ENCODE data around the gene GRK5. TPM values are rescaled to one million over a fixed set of nuclear protein-coding genes. Genes with fewer than 3 reads are reported as not detected.

GRK5 gene
- total RNA-seq, 1 donor, result 1.8 TPM

DNA sequence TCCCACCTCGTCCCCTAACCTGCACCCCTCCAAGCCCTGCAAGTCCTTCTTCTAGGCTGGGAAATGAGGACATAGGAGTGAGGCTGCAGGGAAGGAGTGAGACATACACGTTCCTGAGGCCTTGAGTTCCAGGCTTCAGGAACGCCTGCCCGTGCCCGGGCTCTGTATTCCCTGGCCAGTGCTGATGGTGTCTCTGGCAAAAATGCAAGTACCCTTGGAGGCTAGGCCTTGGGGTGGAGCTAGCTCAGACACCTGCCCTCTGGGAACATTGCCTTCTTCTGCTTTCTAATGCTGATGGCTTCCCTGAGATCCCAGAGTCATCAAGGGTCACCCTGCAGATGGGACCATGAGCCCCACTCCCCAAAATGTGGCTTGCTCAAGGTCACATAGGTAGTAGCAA, 76.0 kb downstream of the GRK5 start:
- H2AFZ ChIP-seq (ENCODE audit: low read length), result no peak overlapping the region
- DNase-seq (ENCODE audit: insufficient read length, low spot score, missing footprints), result no peak
- TF ChIP-seq, protein P1, sequence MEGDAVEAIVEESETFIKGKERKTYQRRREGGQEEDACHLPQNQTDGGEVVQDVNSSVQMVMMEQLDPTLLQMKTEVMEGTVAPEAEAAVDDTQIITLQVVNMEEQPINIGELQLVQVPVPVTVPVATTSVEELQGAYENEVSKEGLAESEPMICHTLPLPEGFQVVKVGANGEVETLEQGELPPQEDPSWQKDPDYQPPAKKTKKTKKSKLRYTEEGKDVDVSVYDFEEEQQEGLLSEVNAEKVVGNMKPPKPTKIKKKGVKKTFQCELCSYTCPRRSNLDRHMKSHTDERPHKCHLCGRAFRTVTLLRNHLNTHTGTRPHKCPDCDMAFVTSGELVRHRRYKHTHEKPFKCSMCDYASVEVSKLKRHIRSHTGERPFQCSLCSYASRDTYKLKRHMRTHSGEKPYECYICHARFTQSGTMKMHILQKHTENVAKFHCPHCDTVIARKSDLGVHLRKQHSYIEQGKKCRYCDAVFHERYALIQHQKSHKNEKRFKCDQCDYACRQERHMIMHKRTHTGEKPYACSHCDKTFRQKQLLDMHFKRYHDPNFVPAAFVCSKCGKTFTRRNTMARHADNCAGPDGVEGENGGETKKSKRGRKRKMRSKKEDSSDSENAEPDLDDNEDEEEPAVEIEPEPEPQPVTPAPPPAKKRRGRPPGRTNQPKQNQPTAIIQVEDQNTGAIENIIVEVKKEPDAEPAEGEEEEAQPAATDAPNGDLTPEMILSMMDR (IDR thresholded peaks at IDR 0.05; ENCODE audit: extremely low read depth, low read depth, low read length), result no peak
- peaks cover 10% of the 10 kb centered on the region for H3K4me1 ChIP-seq (ENCODE audit: insufficient read depth, low read length)
- no peaks in the 10 kb centered on the region for H3K27me3 ChIP-seq (ENCODE audit: insufficient read depth, low read length)
- no peak overlapping the region for H3K4me3 ChIP-seq (ENCODE audit: insufficient read depth, low read length)
- no peak overlapping the region for H3K27ac ChIP-seq (ENCODE audit: low read depth, low read length)
- no peaks in the 10 kb centered on the region for H3K79me2 ChIP-seq (ENCODE audit: insufficient read depth, low read length)
- no peak overlapping the region for H3K4me2 ChIP-seq (ENCODE audit: insufficient read depth, low read length)
- H4K20me1 ChIP-seq (ENCODE audit: insufficient read depth, low read length), result peaks cover 4% of the 10 kb centered on the region
- H3K9me3 ChIP-seq (ENCODE audit: low read depth, low read length), result no peaks in the 10 kb centered on the region
- H3K36me3 ChIP-seq (ENCODE audit: insufficient read depth, low read length), result no peaks in the 10 kb centered on the region

DNA sequence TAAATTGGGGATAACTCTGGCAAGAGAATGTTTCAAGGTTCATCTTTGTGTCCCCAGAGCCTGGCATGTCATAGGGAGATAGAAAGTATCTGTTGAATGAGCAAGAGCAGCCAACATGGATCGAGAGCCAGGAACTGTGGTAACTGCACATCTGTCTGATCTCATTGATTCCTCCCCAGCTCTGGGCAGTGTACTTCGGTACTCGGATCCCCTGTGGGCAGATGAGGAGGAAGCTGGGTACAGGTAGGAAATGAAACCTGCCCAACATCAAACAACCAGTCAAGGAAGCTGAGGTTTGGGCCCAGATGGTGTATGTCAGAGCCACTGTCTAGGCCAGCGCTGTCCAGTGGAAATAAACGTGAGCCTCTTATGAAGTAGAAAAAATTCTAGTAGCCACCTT, 76.4 kb downstream of the GRK5 start:
- TF ChIP-seq, protein P1 (IDR thresholded peaks at IDR 0.05; ENCODE audit: extremely low read depth, low read depth, low read length), result no peak
- Histone ChIP-seq H2AFZ (ENCODE audit: low read length) (no peak overlapping the region), H3K79me2 (ENCODE audit: insufficient read depth, low read length) (no peaks in the 10 kb centered on the region), H3K4me1 (ENCODE audit: insufficient read depth, low read length) (peaks cover 10% of the 10 kb centered on the region), H3K4me3 (ENCODE audit: insufficient read depth, low read length) (no peak overlapping the region), H3K27me3 (ENCODE audit: insufficient read depth, low read length) (no peaks in the 10 kb centered on the region), H3K4me2 (ENCODE audit: insufficient read depth, low read length) (no peak overlapping the region), H3K27ac (ENCODE audit: low read depth, low read length) (no peak overlapping the region), H3K9me3 (ENCODE audit: low read depth, low read length) (no peaks in the 10 kb centered on the region), H4K20me1 (ENCODE audit: insufficient read depth, low read length) (peaks cover 4% of the 10 kb centered on the region), H3K36me3 (ENCODE audit: insufficient read depth, low read length) (no peaks in the 10 kb centered on the region)
- no peak for DNase-seq (ENCODE audit: insufficient read length, low spot score, missing footprints)

DNA sequence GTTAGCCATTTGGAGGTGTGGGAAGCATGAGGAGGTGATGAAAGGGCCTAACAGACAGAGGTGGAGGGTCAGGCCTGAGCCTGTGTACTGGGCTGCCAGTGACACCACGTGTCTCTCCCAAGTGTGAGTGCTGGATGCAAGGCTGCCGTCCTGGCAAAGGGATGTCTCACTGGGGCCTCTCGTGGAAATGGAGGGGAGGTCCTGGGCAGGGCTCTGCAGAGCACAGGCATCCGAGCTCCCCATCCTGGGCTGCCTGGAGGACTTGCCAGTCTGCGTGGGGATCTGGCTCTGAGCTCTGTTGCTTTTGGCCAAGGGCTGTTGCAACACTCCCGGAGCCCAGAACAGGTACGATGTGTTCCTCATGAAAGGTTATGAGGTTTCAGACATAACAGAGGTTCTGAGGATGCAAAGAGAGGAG, 77.3 kb downstream of the GRK5 start:
- Histone ChIP-seq H3K27me3 (ENCODE audit: insufficient read depth, low read length) (no peaks in the 10 kb centered on the region), H3K4me2 (ENCODE audit: insufficient read depth, low read length) (no peak overlapping the region), H3K36me3 (ENCODE audit: insufficient read depth, low read length) (no peaks in the 10 kb centered on the region), H2AFZ (ENCODE audit: low read length) (no peak overlapping the region), H3K9me3 (ENCODE audit: low read depth, low read length) (no peaks in the 10 kb centered on the region), H4K20me1 (ENCODE audit: insufficient read depth, low read length) (peaks cover 4% of the 10 kb centered on the region), H3K4me3 (ENCODE audit: insufficient read depth, low read length) (no peak overlapping the region), H3K4me1 (ENCODE audit: insufficient read depth, low read length) (peaks cover 10% of the 10 kb centered on the region), H3K79me2 (ENCODE audit: insufficient read depth, low read length) (no peaks in the 10 kb centered on the region), H3K27ac (ENCODE audit: low read depth, low read length) (no peak overlapping the region)
- TF ChIP-seq, protein P1 (IDR thresholded peaks at IDR 0.05; ENCODE audit: extremely low read depth, low read depth, low read length), result no peak
- DNase-seq (ENCODE audit: insufficient read length, low spot score, missing footprints), result no peak

DNA sequence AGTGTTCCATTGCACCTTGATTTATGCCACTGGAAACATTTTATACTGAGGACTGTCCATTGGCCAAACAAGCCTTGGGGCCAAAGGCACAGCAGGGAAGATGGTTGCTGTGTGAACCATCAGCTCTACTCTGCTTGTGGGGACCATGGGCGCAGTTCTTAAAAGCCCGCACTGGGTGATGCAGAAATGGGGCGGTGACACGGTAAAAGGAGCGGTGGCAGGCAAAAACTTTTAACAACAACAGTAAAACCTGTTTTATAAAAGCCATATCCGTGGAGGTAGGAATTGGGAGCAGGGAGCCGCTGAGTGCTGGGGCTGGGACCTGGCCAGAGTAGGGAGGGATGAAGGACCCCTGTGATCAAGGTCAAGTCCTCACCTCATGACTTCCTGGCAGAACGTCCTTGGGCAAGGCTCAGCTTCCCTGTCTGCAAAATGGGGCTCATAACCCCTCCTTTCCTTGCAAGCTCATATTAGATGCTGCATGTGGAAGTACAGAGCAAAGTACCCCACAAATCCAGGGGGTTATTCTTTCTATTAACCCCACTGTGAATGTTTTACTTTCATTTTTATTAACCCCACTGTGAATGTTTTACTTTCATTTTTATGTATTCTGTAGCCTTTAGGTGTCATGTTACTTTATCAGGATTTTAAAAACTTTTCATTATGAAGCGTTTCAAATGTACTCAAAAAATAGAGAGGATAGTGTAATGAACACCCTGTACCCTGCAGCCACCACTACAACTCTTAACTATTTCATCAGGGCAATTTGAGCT, 78.3 kb downstream of the GRK5 start:
- DNase-seq (ENCODE audit: insufficient read length, low spot score, missing footprints), result no peak
- Histone ChIP-seq H3K27me3 (ENCODE audit: insufficient read depth, low read length) (no peaks in the 10 kb centered on the region), H3K27ac (ENCODE audit: low read depth, low read length) (no peak overlapping the region), H3K36me3 (ENCODE audit: insufficient read depth, low read length) (no peaks in the 10 kb centered on the region), H3K79me2 (ENCODE audit: insufficient read depth, low read length) (no peaks in the 10 kb centered on the region), H3K9me3 (ENCODE audit: low read depth, low read length) (no peaks in the 10 kb centered on the region), H2AFZ (ENCODE audit: low read length) (no peak overlapping the region), H3K4me3 (ENCODE audit: insufficient read depth, low read length) (peak overlapping the region; percentile 13), H3K4me1 (ENCODE audit: insufficient read depth, low read length) (peaks cover 10% of the 10 kb centered on the region), H3K4me2 (ENCODE audit: insufficient read depth, low read length) (peak overlapping the region; percentile 48), H4K20me1 (ENCODE audit: insufficient read depth, low read length) (peaks cover 7% of the 10 kb centered on the region)
- TF ChIP-seq, protein P1 (IDR thresholded peaks at IDR 0.05; ENCODE audit: extremely low read depth, low read depth, low read length), result no peak
